K562 (cell line): ENCODE measurements around the gene RASD2. TPM values are rescaled to one million over a fixed set of nuclear protein-coding genes. Genes with fewer than 3 reads are reported as not detected.

ENCODE experiments used
- ATAC-seq: fragments of 200-7000 bp; cut with Tn5 transposase; 3 replicates; pipeline ENCODE4 v1.9.1; 2020; ENCODE audit warnings: moderate library complexity
- BruUV-seq: library from RNA; stranded (reverse); fragments of 400-500 nt; replicated peaks from 2 replicates; lab custom pipeline; 2021; lab: Mats Ljungman, UMichigan
- CTCF ChIA-PET: fragments of 300-600 bp; formaldehyde crosslinking; extraction: SDS; loops from one replicate; lab custom pipeline; 2021; ENCODE audit warnings: low intra/inter-chr PET ratio; lab: Yijun Ruan, JAX
- POLR2A ChIA-PET: fragments of 300-600, 350-650 bp; sonication (Branson Sonifier 250); formaldehyde crosslinking; extraction: SDS; loops from one replicate; lab custom pipeline; 2021; ENCODE audit warnings: antibody characterized with exemption, inconsistent platforms; lab: Yijun Ruan, JAX
- DNase-seq, 4 experiments: peaks; one replicate each; pipeline versions ENCODE4 v3.0.0 to v3.0.0-alpha.2; 2011 to 2018; ENCODE audit warnings: low spot score in 3 of 4, mixed read lengths in 3 of 4; ENCODE audit errors: extremely low read depth in 1 of 4
- FAIRE-seq: peaks from 2 replicates; lab custom pipeline; 2011; peaks lifted over from hg19 to GRCh38; lab: Jason Lieb, UNC
- H2AFZ ChIP-seq: 2 replicates; pipeline ENCODE4 v1.6.0; 2011; ENCODE audit warnings: low read depth, low read length, control low read depth, inconsistent platforms
- H3K27ac ChIP-seq: fragments of 200-600 bp; 3 replicates; pipeline ENCODE4 v1.8.0; 2011; ENCODE audit warnings: low read depth, mild to moderate bottlenecking, control low read depth, inconsistent platforms, low read length, moderate library complexity, mixed read lengths; ENCODE audit errors: extremely low read depth
- H3K27me3 ChIP-seq, 2 experiments: fragments of 300-600 bp in 1 of 2; 2 replicates in 1 of 2; 3 replicates in 1 of 2; pipeline versions ENCODE4 v1.6.0 to v1.8.0; 2011; ENCODE audit warnings: inconsistent platforms in 2 of 2, low read length in 2 of 2, mild to moderate bottlenecking in 1 of 2, mixed read lengths in 1 of 2, moderate library complexity in 1 of 2; ENCODE audit not compliant: control insufficient read depth in 2 of 2, insufficient read depth in 2 of 2
- H3K36me3 ChIP-seq: fragments of 300-600 bp; 3 replicates; pipeline ENCODE4 v1.8.0; 2011; ENCODE audit warnings: mild to moderate bottlenecking, low read length, inconsistent platforms; ENCODE audit not compliant: control insufficient read depth, insufficient read depth
- H3K4me1 ChIP-seq, 2 experiments: fragments of 200-600 bp in 1 of 2; replicated peaks in 1 of 2; 2 replicates in 1 of 2; 3 replicates in 1 of 2; pipeline versions ENCODE4 v1.5.1 to v1.8.0; 2011; ENCODE audit warnings: inconsistent platforms in 2 of 2, low read length in 2 of 2, mild to moderate bottlenecking in 1 of 2, mixed read lengths in 1 of 2, moderate library complexity in 1 of 2; ENCODE audit not compliant: control insufficient read depth in 2 of 2, insufficient read depth in 2 of 2
- H3K4me2 ChIP-seq: 2 replicates; pipeline ENCODE4 v1.6.1; 2011; ENCODE audit warnings: low read length, control low read depth, inconsistent platforms, mixed read lengths; ENCODE audit not compliant: insufficient read depth
- H3K4me3 ChIP-seq: fragments of 200-600 bp; sonication (generic), shearing (Covaris generic); 2 replicates; pipeline ENCODE4 v1.5.1; 2016; ENCODE audit warnings: control low read depth, inconsistent platforms
- H3K79me2 ChIP-seq: fragments of 200-600 bp; 3 replicates; pipeline ENCODE4 v1.8.0; 2011; ENCODE audit warnings: low read length, inconsistent platforms; ENCODE audit not compliant: control insufficient read depth, insufficient read depth
- H3K9ac ChIP-seq, 2 experiments: 2 replicates each; pipeline versions ENCODE4 v1.6.0 to v1.6.1; 2011; ENCODE audit warnings: low read depth in 2 of 2, low read length in 2 of 2, control low read depth in 1 of 2, inconsistent platforms in 1 of 2, mild to moderate bottlenecking in 1 of 2, mixed read lengths in 1 of 2; ENCODE audit not compliant: insufficient read depth in 1 of 2
- H3K9me1 ChIP-seq: one replicate; pipeline ENCODE4 v1.6.0; 2011; ENCODE audit warnings: inconsistent platforms, mild to moderate bottlenecking, low read length, moderate library complexity; ENCODE audit not compliant: control insufficient read depth, insufficient read depth
- H3K9me3 ChIP-seq: replicated peaks from 2 replicates; pipeline ENCODE4 v1.5.1; 2011; ENCODE audit warnings: low read depth, low read length, inconsistent platforms; ENCODE audit not compliant: control insufficient read depth, insufficient read depth
- H4K20me1 ChIP-seq: replicated peaks from 2 replicates; pipeline ENCODE4 v1.6.1; 2011; ENCODE audit warnings: low read length, inconsistent platforms, mixed read lengths; ENCODE audit not compliant: control insufficient read depth, insufficient read depth
- CBX8 ChIP-seq: fragments of 200-600 bp; sonication (generic); IDR thresholded peaks from 2 replicates; pipeline ENCODE4 v1.6.1; 2012; ENCODE audit warnings: borderline replicate concordance, mixed run types, low read depth, mild to moderate bottlenecking, moderate library complexity, mixed read lengths, low read length, control low read depth, inconsistent platforms; ENCODE audit not compliant: poor library complexity, severe bottlenecking; ENCODE audit errors: extremely low read depth
- MAZ ChIP-seq, 2 experiments: fragments of 450-650 bp in 1 of 2; sonication (generic) in 1 of 2; formaldehyde crosslinking; IDR thresholded peaks in 1 of 2; conservative IDR thresholded peaks in 1 of 2; 2 replicates each; pipeline versions ENCODE4 v1.4.0 to v1.5.0; 2020; ENCODE audit warnings: mild to moderate bottlenecking in 1 of 2, missing genetic modification reagents in 1 of 2
- MYNN ChIP-seq, 2 experiments: sonication (generic); formaldehyde crosslinking in 1 of 2; IDR thresholded peaks; 2 replicates each; pipeline versions ENCODE4 v1.5.0 to v1.6.1; 2016 to 2020; ENCODE audit warnings: antibody characterized with exemption in 1 of 2, missing genetic modification reagents in 1 of 2
- NCOA4 ChIP-seq: fragments of 450-650 bp; IDR thresholded peaks from 2 replicates; pipeline ENCODE4 v1.6.1; 2018; ENCODE audit warnings: mild to moderate bottlenecking; ENCODE audit not compliant: partially characterized antibody
- POLR3A ChIP-seq: IDR thresholded peaks from 2 replicates; pipeline ENCODE4 v1.6.1; 2011; ENCODE audit warnings: borderline replicate concordance, mild to moderate bottlenecking, moderate library complexity; ENCODE audit not compliant: insufficient read length, insufficient read depth; ENCODE audit errors: extremely low read depth
- RBM17 ChIP-seq: fragments of 200-400 bp; formaldehyde crosslinking; IDR thresholded peaks from 2 replicates; pipeline ENCODE4 v1.6.1; 2017; ENCODE audit warnings: low read depth, mild to moderate bottlenecking, low read length, borderline replicate concordance
- SPI1 ChIP-seq: IDR thresholded peaks from 2 replicates; pipeline ENCODE4 v1.6.1; 2011; ENCODE audit warnings: low read depth, low read length, control low read depth, borderline replicate concordance
- TAF15 ChIP-seq: fragments of 200-400 bp; formaldehyde crosslinking; IDR thresholded peaks from 2 replicates; pipeline ENCODE4 v1.6.1; 2017; ENCODE audit warnings: mild to moderate bottlenecking, low read depth, low read length, moderate library complexity
- ZC3H11A ChIP-seq: IDR thresholded peaks from 2 replicates; pipeline ENCODE4 v1.6.1; 2012; ENCODE audit warnings: low read depth, low read length, improper control_type of control experiment
- ZNF23 ChIP-seq: fragments of 250-450 bp; sonication (Bioruptor Pico); IDR thresholded peaks from 2 replicates; pipeline ENCODE4 v1.4.0; 2020; ENCODE audit warnings: mild to moderate bottlenecking
- WGBS: fragments of 100-300 bp; shearing (Covaris generic); methylation state at CpG from one replicate; pipeline ENCODE4 v1.1.6; 2016; ENCODE audit warnings: low coverage, mixed read lengths; ENCODE audit not compliant: insufficient coverage; ENCODE audit errors: missing lambda C conversion rate; 5-methylcytosine and 5-hydroxymethylcytosine counted together
- in situ Hi-C: fragments of 300-500 bp; cut with MboI; formaldehyde crosslinking; loops from 4 replicates; pipeline ENCODE4 v1.15.0; 2018; ENCODE audit warnings: inconsistent platforms, mixed read lengths
- intact Hi-C: fragments of 100-400 bp; cut with micrococcal nuclease; formaldehyde crosslinking; loops from 2 replicates; pipeline ENCODE4 v1.14.2; 2022
- polyA plus RNA-seq, 8 experiments: library from polyadenylated mRNA; depleted of rRNA in 4 of 8; stranded (reverse) in 5 of 8; unstranded in 3 of 8; fragments of >200 nt; fragmentation: Nextera tagmentation in 2 of 8; fragmentation: Illumina TruSeq in 1 of 8; extraction: Ambion mirVana in 2 of 8; extraction: Trizol in 1 of 8; gene quantifications; 2 replicates each; pipeline versions ENCODE4 v1.2.1 to v1.2.3, GENCODE V29; 2011 to 2014; ENCODE audit warnings: inconsistent platforms in 1 of 8, missing spikeins in 1 of 8
- total RNA-seq, 7 experiments: library from RNA; depleted of rRNA in 6 of 7; stranded (reverse); fragments of >200 nt in 6 of 7; fragmentation: Illumina TruSeq in 2 of 7; extraction: Trizol in 2 of 7; gene quantifications; 2 replicates each; pipeline versions ENCODE4 v1.2.1 to v1.2.3, GENCODE V29; 2011 to 2021; ENCODE audit warnings: low replicate concordance in 1 of 7
- TF ChIP-seq, protein P1 (sequence below): fragments of 250-450 bp; sonication (Bioruptor Pico); IDR thresholded peaks from 2 replicates; pipeline ENCODE4 v1.8.0; 2022; ENCODE audit warnings: inconsistent platforms
- TF ChIP-seq, protein P2 (sequence below), 2 experiments: fragments of 450-650 bp; IDR thresholded peaks; 2 replicates each; pipeline ENCODE4 v1.6.1; 2016
- TF ChIP-seq, protein P3 (sequence below): fragments of 250-450 bp; sonication (Bioruptor Pico); IDR thresholded peaks from 2 replicates; pipeline ENCODE4 v1.4.0; 2020; ENCODE audit warnings: mild to moderate bottlenecking, moderate library complexity

Gene RASD2
- total and polyA plus RNA-seq, 9 of the 15 experiments (the other 6 are each of a cell fraction or from before 2014, with no cell fraction given): 0.05 TPM; not detected in 8

DNA sequence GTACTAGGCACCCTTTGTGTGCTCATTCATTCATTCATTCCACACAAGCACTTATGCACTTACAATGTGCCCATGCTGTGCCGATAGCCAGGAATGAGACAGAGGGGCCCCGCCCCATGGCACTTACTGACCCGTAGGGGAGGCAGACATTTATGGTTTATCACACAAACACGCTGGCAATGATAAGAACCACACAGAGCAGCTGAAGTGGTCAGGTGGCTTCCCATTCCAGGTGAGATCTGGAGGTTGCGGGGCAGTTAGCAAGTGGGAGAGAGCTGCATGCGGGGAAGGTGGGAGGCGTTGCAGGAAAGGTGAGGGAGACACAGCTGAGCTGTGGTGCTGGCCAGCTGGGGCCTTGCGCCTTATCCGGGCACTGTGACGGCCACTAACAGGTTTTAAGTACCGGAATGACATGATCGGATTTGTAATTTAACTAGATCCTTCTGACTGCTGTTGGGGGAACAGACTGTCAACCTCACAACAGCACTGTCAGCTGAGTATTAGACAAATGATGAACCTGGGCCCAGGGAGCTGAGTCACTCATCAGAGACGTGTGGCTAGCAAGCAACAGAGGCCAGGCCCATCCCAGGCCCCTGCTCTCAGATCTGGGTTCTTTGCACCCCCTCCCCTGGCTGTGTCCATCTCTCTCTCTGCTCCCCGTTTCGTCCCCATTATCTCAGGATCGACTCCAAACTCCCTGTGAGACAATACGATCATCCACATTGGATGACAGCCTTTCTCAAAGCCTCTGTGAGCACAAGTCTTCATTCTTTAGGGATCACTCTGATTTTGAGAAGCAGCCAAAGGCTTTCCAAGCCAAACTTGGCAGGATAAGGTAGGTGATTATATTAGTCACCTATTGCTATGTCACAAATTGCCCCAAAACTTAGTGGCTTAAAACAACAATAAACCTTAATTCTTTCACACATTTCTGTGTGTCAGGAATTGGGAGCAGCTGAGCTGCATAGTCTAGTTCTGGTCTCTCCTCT lies 28.4 kb downstream of the RASD2 start:
- no peak overlapping the region for H3K4me3 ChIP-seq
- no peak for FAIRE-seq
- 3% methylated on average over 16 of the region's 17 CpGs for WGBS
- POLR2A ChIA-PET: interaction anchor here (0.9 kb wide), 1 partner anchor 28 kb away, joined by 3 read pairs; no protein-coding TSS in a partner anchor
- no peak overlapping the region for H3K4me2 ChIP-seq
- no peaks in the 10 kb centered on the region for H3K4me1 ChIP-seq
- no peak overlapping the region for H3K9ac ChIP-seq
- no TSS peak for BruUV-seq
- no peaks in the 10 kb centered on the region for H3K79me2 ChIP-seq
- no peak for ATAC-seq
- no peaks in the 10 kb centered on the region for H3K9me1 ChIP-seq
- no peak for DNase-seq
- H2AFZ ChIP-seq: no peak overlapping the region
- CTCF ChIA-PET: no interaction called here
- H3K36me3 ChIP-seq: no peaks in the 10 kb centered on the region
- no peaks in the 10 kb centered on the region for H4K20me1 ChIP-seq
- intact Hi-C loops (no loop called here), in situ Hi-C loops (no loop called here)
- H3K27me3 ChIP-seq: peaks cover 10 to 57% of the 10 kb centered on the region in 2 experiments
- no peaks in the 10 kb centered on the region for H3K9me3 ChIP-seq
- no peak overlapping the region for H3K27ac ChIP-seq
- TF ChIP-seq RBM17 (no peak), CBX8 (no peak), ZC3H11A (no peak), MAZ (CRISPR knock-in tag; conservative IDR thresholded peaks at IDR 0.05 in 1 of 2, IDR thresholded peaks at IDR 0.05 in 1 of 2) (no peak), POLR3A (no peak), TAF15 (no peak), MYNN (IDR thresholded peaks at IDR 0.05) (no peak), MYNN (CRISPR knock-in tag; IDR thresholded peaks at IDR 0.05) (no peak), NCOA4 (no peak), SPI1 (no peak), ZNF23 (CRISPR knock-in tag) (no peak)
- TF ChIP-seq, protein P1, sequence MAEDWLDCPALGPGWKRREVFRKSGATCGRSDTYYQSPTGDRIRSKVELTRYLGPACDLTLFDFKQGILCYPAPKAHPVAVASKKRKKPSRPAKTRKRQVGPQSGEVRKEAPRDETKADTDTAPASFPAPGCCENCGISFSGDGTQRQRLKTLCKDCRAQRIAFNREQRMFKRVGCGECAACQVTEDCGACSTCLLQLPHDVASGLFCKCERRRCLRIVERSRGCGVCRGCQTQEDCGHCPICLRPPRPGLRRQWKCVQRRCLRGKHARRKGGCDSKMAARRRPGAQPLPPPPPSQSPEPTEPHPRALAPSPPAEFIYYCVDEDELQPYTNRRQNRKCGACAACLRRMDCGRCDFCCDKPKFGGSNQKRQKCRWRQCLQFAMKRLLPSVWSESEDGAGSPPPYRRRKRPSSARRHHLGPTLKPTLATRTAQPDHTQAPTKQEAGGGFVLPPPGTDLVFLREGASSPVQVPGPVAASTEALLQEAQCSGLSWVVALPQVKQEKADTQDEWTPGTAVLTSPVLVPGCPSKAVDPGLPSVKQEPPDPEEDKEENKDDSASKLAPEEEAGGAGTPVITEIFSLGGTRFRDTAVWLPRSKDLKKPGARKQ (CRISPR knock-in tag): no peak
- TF ChIP-seq, protein P2, sequence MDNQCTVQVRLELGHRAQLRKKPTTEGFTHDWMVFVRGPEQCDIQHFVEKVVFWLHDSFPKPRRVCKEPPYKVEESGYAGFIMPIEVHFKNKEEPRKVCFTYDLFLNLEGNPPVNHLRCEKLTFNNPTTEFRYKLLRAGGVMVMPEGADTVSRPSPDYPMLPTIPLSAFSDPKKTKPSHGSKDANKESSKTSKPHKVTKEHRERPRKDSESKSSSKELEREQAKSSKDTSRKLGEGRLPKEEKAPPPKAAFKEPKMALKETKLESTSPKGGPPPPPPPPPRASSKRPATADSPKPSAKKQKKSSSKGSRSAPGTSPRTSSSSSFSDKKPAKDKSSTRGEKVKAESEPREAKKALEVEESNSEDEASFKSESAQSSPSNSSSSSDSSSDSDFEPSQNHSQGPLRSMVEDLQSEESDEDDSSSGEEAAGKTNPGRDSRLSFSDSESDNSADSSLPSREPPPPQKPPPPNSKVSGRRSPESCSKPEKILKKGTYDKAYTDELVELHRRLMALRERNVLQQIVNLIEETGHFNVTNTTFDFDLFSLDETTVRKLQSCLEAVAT (IDR thresholded peaks at IDR 0.05): no peak
- TF ChIP-seq, protein P3, sequence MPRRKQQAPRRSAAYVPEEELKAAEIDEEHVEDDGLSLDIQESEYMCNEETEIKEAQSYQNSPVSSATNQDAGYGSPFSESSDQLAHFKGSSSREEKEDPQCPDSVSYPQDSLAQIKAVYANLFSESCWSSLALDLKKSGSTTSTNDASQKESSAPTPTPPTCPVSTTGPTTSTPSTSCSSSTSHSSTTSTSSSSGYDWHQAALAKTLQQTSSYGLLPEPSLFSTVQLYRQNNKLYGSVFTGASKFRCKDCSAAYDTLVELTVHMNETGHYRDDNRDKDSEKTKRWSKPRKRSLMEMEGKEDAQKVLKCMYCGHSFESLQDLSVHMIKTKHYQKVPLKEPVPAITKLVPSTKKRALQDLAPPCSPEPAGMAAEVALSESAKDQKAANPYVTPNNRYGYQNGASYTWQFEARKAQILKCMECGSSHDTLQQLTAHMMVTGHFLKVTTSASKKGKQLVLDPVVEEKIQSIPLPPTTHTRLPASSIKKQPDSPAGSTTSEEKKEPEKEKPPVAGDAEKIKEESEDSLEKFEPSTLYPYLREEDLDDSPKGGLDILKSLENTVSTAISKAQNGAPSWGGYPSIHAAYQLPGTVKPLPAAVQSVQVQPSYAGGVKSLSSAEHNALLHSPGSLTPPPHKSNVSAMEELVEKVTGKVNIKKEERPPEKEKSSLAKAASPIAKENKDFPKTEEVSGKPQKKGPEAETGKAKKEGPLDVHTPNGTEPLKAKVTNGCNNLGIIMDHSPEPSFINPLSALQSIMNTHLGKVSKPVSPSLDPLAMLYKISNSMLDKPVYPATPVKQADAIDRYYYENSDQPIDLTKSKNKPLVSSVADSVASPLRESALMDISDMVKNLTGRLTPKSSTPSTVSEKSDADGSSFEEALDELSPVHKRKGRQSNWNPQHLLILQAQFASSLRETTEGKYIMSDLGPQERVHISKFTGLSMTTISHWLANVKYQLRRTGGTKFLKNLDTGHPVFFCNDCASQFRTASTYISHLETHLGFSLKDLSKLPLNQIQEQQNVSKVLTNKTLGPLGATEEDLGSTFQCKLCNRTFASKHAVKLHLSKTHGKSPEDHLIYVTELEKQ (CRISPR knock-in tag): no peak
